Measurements from ENCODE around the gene KASH5.

GRCh38 chr19:49440439-49441209 is 52.6 kb downstream of the KASH5 start:
- TF ChIP-seq EZH2phosphoT487 (IDR thresholded peaks at IDR 0.05; ENCODE audit: borderline replicate concordance, low read depth, low read length) (no peak), CTCF (conservative IDR thresholded peaks at IDR 0.05; ENCODE audit: low read length) (no peak)

All from OCI-LY7 (cell line).